Activated T-cell treated with anti-CD3 and anti-CD28 coated beads, Interleukin-2, amount 50 U/mL, for 4 hours (primary cell): ENCODE data around the gene DDX19B. TPM values are rescaled to one million over a fixed set of nuclear protein-coding genes. Genes with fewer than 3 reads are reported as not detected.

Experiments
- ATAC-seq, 2 donors: fragments of 200-7000 bp; cut with Tn5 transposase; one replicate each; pipeline ENCODE4 v1.10.0; 2021
- DNase-seq: peaks from one replicate; pipeline ENCODE4 v3.0.0-alpha.2; 2020
- H3K27me3 Mint-ChIP-seq: one replicate; pipeline ENCODE4 v1.8.0; 2021; ENCODE audit warnings: low read depth, mixed read lengths
- H3K36me3 Mint-ChIP-seq: one replicate; pipeline ENCODE4 v1.8.0; 2022; ENCODE audit warnings: mixed read lengths; ENCODE audit not compliant: insufficient read depth
- H3K4me1 Mint-ChIP-seq: one replicate; pipeline ENCODE4 v1.8.0; 2021; ENCODE audit warnings: low read depth, mixed read lengths
- H3K4me3 Mint-ChIP-seq: one replicate; pipeline ENCODE4 v1.8.0; 2021; ENCODE audit warnings: mild to moderate bottlenecking, moderate library complexity, mixed read lengths
- H3K9me3 Mint-ChIP-seq: one replicate; pipeline ENCODE4 v1.8.0; 2021; ENCODE audit warnings: mixed read lengths
- total RNA-seq, 3 donors: library from RNA; stranded (reverse); gene quantifications; one replicate each; pipeline ENCODE4 v1.2.1, GENCODE V29; 2021

Gene DDX19B
- total RNA-seq, 3 donors from 2014 or later, result 19.7 to 24.4 (median 21.8) TPM

GRCh38 chr16:70383421-70383960, 84.5 kb downstream of the DDX19B start:
- Mint-ChIP-seq H3K27me3 (no peaks in the 10 kb centered on the region), H3K4me1 (peaks cover 14% of the 10 kb centered on the region), H3K36me3 (peaks cover 8% of the 10 kb centered on the region), H3K4me3 (no peak overlapping the region), H3K9me3 (no peaks in the 10 kb centered on the region)
- ATAC-seq (no peak), DNase-seq (no peak)

Other genes starting within 250 kb of the DDX19B start
- gene PDPR, start 184.9 kb upstream of the DDX19B start, total RNA-seq, result 10 to 100 TPM; 15.9 to 34.6 (median 20.9) TPM
- gene CLEC18C, start 125.4 kb upstream of the DDX19B start, total RNA-seq, result under 1 TPM in 2 of 3 donors, not detected in 1; 0.38 to 0.53 TPM
- 10 to 100 TPM; 50.9 to 52.4 (median 52.2) TPM for gene EXOSC6, start 47.2 kb upstream of the DDX19B start, total RNA-seq
- gene AARS1, start 9.7 kb upstream of the DDX19B start, total RNA-seq, result 100 to 1,000 TPM; 130 to 168 (median 139) TPM
- 10 to 100 TPM; 77.5 to 86.6 (median 78.7) TPM for gene DDX19A, start 47.7 kb downstream of the DDX19B start, total RNA-seq
- 10 to 100 TPM; 15.0 to 18.1 (median 15.6) TPM for gene ST3GAL2, start 139.9 kb downstream of the DDX19B start, total RNA-seq
- 10 to 100 TPM; 17.7 to 20.5 (median 19.2) TPM for gene FCSK, start 155.4 kb downstream of the DDX19B start, total RNA-seq
- gene COG4, start 224.4 kb downstream of the DDX19B start, total RNA-seq, result 10 to 100 TPM; 24.0 to 31.6 (median 29.3) TPM
- gene SF3B3, start 224.6 kb downstream of the DDX19B start, total RNA-seq, result 100 to 1,000 TPM; 647 to 745 (median 710) TPM